PFSK-1 (cell line): ENCODE data around the gene CATSPERZ.

Experiments
- FOXP2 ChIP-seq: optimal IDR thresholded peaks from 2 replicates; pipeline ENCODE3; 2011; ENCODE audit warnings: borderline replicate concordance, control low read depth, inconsistent platforms; ENCODE audit not compliant: insufficient read depth; ENCODE audit errors: extremely low read length, extremely low read depth
- POLR2AphosphoS5 ChIP-seq: IDR thresholded peaks from 2 replicates; pipeline ENCODE4 v1.6.1; 2012; ENCODE audit warnings: low read depth, mild to moderate bottlenecking, control low read depth, low read length, moderate library complexity
- REST ChIP-seq, 2 experiments: IDR thresholded peaks; 2 replicates each; pipeline versions ENCODE4 v1.6.1 to v1.8.0; 2011 to 2012; ENCODE audit warnings: low read depth in 2 of 2, low read length in 2 of 2, control low read depth in 1 of 2, inconsistent platforms in 1 of 2, mild to moderate bottlenecking in 1 of 2, moderate library complexity in 1 of 2; ENCODE audit not compliant: insufficient read depth in 1 of 2
- SIN3A ChIP-seq: IDR thresholded peaks from 2 replicates; pipeline ENCODE4 v1.6.1; 2012; ENCODE audit warnings: mild to moderate bottlenecking, low read length, moderate library complexity, borderline replicate concordance; ENCODE audit not compliant: insufficient read depth
- TAF1 ChIP-seq: IDR thresholded peaks from 2 replicates; pipeline ENCODE4 v1.6.1; 2012; ENCODE audit warnings: low read length, control low read depth, borderline replicate concordance; ENCODE audit not compliant: insufficient read depth

- TF ChIP-seq POLR2AphosphoS5 (no peak), TAF1 (no peak), SIN3A (no peak), REST (IDR thresholded peaks at IDR 0.05; ENCODE audit: insufficient read depth in 1 of 2, low read depth in 2 of 2, low read length in 2 of 2) (no peak), FOXP2 (no peak)
Observed at GRCh38 chr11:64267207-64267945, 32.8 kb upstream of the CATSPERZ start.
